KOPT-K1 (cell line): ENCODE data around the gene SIX1.

Experiments used
- H3K27ac ChIP-seq: fragments of 200-600 bp; sonication (generic); 2 replicates; pipeline ENCODE4 v1.5.1; 2016; ENCODE audit warnings: antibody characterized with exemption, mild to moderate bottlenecking, low read depth, low read length; ENCODE audit not compliant: poor library complexity, severe bottlenecking
- H3K36me3 ChIP-seq: fragments of 200-600 bp; sonication (generic); 2 replicates; pipeline ENCODE4 v1.5.1; 2017; ENCODE audit warnings: antibody characterized with exemption, mild to moderate bottlenecking, low read length, moderate library complexity; ENCODE audit not compliant: insufficient read depth
- H3K9me3 ChIP-seq: fragments of 200-600 bp; sonication (generic); 2 replicates; pipeline ENCODE4 v1.5.1; 2017; ENCODE audit warnings: antibody characterized with exemption, low read length, mild to moderate bottlenecking; ENCODE audit not compliant: insufficient read depth, poor library complexity, severe bottlenecking

SIX1 gene

GRCh38 chr14:60602291-60602690 lies 47.0 kb downstream of the SIX1 start:
- no peak overlapping the region for H3K27ac ChIP-seq

GRCh38 chr14:60599727-60600126 lies 49.5 kb downstream of the SIX1 start:
- H3K9me3 ChIP-seq, result no peaks in the 10 kb centered on the region

More at GRCh38 chr14:60602291-60602690, 47.0 kb downstream of the SIX1 start:
- Histone ChIP-seq H3K36me3 (no peaks in the 10 kb centered on the region), H3K9me3 (peaks cover 7% of the 10 kb centered on the region)

GRCh38 chr14:60596139-60596538 lies 53.1 kb downstream of the SIX1 start:
- no peaks in the 10 kb centered on the region for H3K36me3 ChIP-seq
- no peak overlapping the region for H3K27ac ChIP-seq
- H3K9me3 ChIP-seq, result no peaks in the 10 kb centered on the region

More at GRCh38 chr14:60599727-60600126, 49.5 kb downstream of the SIX1 start:
- no peak overlapping the region for H3K27ac ChIP-seq
- no peaks in the 10 kb centered on the region for H3K36me3 ChIP-seq

- H3K9me3 ChIP-seq, result no peaks in the 10 kb centered on the region
- H3K36me3 ChIP-seq, result no peaks in the 10 kb centered on the region
- H3K27ac ChIP-seq, result no peak overlapping the region
Measured at GRCh38 chr14:60594062-60594461, 55.2 kb downstream of the SIX1 start.
